Activated T-helper 1 cell treated with anti-CD3 and anti-CD28 coated beads, Interleukin-12 subunit alpha, Interleukin-12 subunit beta, Interleukin-2, Interleukin-4 antibody, amounts not matched to agents 30 ng/mL and 10 ng/mL and 1 ng/mL, durations not matched to agents 14 hours and 24 hours and 36 hours (primary cell): ENCODE measurements around the gene PEAK1. TPM values are rescaled to one million over a fixed set of nuclear protein-coding genes. Genes with fewer than 3 reads are reported as not detected.

ENCODE experiments used
- total RNA-seq: library from RNA; stranded (reverse); gene quantifications from 2 replicates; pipeline ENCODE4 v1.2.3, GENCODE V29; 2022

The PEAK1 gene
- total RNA-seq, 1 donor from 2014 or later: 27.0 TPM

Other genes with a start within 250 kb of the PEAK1 start
- gene HMG20A, start 784 bp upstream of the PEAK1 start, total RNA-seq: 42.5 and 46.5 TPM in 2 replicates
- gene LINGO1, start 212.8 kb upstream of the PEAK1 start, total RNA-seq: not detected in 2 replicates